GM21526 (cell line): Measurements from ENCODE around the gene OTOR.

ENCODE experiments used
- ATAC-seq: cut with Tn5 transposase; IDR thresholded peaks from one replicate; pipeline ENCODE4 v1.9.1; 2021; ENCODE audit warnings: moderate library complexity; ENCODE audit not compliant: unreplicated experiment, low FRiP score

The OTOR gene, protein sequence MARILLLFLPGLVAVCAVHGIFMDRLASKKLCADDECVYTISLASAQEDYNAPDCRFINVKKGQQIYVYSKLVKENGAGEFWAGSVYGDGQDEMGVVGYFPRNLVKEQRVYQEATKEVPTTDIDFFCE

GRCh38 chr20:16748308-16748900 is at the start of gene OTOR:
Gene OTOR (plus strand): TSS chr20:16748358. CDS start chr20:16748402, 44 bp downstream.
- ATAC-seq, result no peak

DNA sequence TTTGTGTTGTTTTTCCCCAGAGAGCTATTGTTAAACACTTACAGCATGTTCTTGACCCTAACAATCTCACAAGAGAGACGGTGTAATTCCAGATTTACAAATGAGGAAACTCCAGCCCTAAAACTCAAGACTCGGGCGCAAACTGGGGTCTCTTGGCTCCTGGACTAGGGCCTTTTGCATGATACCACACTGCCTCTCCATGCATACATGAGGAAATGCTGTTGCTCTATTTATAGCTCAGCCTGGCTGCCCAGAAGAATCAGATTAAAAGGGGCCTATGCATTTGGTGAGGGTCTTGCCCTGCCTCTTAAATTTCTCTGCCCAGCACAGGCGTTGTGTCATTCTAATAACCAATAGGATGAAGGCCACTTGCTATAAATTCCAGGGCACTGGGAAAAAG is 48.9 kb upstream of the OTOR start:
- ATAC-seq, result no peak

DNA sequence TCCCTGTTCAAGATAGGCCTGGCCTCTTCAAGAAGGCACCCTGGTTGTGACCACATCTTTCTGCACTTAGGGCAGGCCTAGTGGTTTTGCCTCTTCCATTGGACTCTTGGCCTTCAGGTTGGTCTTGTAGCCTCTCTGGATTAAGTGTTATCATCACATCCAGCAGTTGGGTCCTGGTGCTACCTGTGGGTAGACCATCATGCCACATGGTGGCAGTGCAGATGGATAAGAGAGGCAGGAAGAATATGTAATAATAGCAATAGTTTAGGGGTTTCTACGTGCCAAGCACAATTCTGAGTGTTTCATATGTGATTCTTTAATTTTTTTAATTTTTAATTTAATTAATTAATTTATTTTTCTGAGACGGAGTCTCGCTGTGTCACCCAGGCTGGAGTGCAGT is 46.9 kb upstream of the OTOR start:
- ATAC-seq, result no peak

- no peak for ATAC-seq
These were observed 44.6 kb upstream of the OTOR start for GRCh38 chr20:16703570-16703969.

DNA sequence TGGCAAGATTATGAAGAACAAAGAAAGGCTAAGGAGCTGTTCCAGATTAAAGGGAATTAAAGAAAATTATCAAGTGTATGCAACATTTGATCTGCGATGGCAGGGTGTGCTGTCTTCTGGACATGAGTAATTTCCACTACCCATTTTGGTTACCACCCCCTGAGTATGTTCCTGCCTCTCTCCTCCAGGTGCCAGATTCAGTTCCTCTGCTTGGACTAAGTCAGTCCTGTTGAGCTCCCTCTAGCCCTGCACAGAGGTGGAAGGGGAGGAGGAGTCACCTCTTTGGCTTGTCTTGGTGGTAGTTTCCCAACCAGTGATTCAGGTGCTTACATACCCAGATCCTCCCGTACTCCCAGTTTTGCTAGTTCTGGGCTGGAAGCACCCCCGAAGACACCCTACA is 40.5 kb upstream of the OTOR start:
- peak; percentile 71 for ATAC-seq

DNA sequence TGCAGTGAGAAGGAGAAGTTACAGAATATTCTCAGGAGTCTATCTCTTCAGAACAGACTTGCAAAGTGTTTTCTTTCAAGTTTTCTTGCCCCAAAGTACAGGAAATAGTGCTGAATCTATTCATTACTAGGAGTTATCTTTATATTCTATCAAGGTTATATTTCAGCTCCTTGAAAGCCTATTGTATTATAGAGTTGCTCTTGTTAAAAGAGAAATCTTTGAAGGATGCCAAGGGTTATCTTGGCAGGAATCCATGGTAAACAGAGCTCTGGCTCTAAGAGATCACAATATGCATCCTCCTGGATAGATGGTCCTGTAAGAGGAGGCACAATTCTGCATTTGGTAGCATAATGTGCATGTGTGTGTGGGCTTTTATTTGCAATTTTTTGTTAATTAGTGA is 39.6 kb upstream of the OTOR start:
- no peak for ATAC-seq

DNA sequence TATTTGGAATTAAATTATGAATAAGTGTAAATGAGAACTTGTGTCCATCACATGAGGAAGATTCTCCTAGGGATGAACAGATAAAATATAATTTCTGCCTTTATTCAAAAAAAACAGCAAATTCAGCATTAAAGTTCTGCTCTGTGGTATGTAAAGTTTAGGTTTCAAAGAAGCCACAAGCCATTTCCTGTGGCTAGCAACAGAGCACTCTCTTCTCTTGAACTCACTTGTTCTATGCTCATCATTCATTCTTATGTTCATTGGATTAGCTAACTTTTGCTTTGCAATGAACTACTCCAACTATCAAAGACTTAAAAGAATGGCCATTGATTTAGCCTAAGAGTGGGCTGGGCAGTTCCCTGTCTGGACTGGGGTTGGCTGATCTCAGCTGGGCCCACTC is 39.1 kb upstream of the OTOR start:
- peak; percentile 78 for ATAC-seq

DNA sequence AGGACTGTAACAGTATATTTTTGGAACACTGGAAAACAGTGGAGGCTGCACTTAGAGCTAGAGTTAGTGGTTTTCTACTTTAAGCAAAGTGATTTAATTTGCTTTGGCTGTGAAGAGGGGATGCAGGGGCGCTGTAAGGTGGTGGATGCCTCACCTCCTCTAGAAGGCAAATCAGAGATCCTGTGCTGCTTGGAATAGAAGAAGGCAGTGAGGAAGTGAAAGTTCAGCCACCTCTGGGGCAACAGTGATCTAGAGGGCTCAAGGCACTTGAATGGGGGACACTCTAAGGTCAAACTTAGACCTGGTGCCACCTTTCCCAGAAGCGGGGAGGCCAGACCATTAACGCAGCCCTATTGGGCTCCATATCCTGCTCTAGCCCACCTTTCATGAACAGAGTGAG is 37.4 kb upstream of the OTOR start:
- ATAC-seq, result peak; percentile 67

DNA sequence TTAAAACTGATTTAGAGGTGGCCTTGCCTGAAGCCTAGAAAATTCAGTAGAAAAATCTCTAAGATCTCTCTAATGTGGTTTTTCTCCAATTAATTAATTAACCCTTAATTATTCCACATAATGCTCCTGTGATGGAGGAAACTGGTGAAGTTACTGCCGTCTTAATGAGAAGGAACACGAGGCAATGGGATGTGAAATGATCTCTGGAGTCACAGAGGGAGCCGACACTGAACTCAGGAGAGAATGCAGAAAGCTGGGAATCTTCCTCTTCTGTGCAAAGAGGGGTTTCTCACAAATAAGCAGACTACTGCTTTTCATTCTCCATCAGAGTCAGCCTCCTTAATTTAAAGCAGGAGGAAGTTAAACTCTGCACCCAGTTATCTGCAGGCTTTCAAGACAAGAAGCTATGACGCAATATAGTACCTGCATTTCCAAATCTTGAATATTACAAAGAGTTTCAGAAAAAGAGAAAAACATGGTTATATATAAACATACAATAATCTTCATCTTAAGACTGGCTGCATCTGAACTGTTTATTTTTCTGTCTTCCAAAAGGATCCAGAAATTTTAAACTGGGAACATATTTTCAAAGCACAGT is 36.4 kb upstream of the OTOR start:
- ATAC-seq, result no peak

DNA sequence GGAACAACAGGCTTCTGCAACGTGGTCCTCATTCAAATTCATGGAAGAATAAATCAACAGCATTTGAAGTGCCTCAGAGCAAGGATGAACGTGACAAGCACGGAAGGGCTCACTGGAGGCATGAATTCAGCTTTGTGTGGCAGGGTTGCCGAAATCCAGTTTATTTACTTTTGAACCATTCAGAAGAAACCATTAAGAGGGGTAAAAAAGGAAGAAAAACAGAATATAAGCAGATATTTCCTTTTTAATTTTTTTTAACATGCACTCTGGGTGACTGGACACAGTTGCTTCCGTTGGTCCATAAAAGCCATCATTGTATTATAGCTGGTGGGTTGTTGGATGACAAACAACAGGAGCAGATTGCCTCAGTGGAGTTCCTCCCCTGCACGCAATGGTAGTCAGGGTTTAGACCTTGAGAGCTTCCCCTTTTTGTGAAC is 35.6 kb upstream of the OTOR start:
- ATAC-seq, result no peak

DNA sequence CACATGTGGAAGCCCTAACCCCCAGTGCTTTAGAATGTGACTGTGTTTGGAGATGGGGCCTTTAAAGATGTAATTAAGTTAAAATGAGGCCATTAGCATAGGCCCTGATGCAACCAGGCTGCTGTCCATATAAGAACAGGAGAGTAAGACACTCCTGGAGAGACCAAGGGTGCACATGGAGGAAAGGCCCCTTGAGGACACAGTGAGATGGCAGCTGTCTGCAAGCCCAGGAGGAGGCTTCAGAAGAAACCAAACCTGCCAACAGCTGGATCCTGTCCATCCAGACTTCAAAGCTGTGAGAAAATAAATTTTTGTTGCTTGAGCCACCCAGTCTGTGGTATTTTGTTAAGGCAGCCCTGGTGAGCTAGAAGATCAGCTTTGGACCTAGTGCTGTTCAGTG is 35.1 kb upstream of the OTOR start:
- no peak for ATAC-seq

DNA sequence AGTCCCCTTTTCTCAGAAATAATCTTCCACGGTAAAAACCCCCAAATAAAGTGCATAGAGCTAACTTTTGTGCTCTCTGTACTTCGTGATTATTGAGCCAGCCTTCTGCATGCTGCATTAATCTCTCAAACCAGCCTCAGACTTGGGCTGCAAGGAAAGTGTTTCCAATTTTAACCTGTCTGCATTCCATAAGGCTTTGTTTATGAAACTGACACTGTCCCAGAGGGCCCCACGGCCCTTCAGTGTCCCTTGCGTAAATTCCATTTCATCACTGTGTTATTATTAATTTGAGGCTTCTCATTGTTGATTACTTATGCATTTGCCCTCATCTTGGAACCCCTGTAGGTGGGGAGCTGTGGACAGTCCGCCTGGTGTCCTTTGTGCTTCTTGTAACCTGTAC is 33.9 kb upstream of the OTOR start:
- ATAC-seq, result no peak

GRCh38 chr20:16714751-16715150 is 33.4 kb upstream of the OTOR start:
- ATAC-seq, result no peak

- ATAC-seq, result no peak
These were observed 28.7 kb upstream of the OTOR start for GRCh38 chr20:16719421-16719820.

- ATAC-seq, result no peak
These were observed 19.1 kb upstream of the OTOR start for GRCh38 chr20:16729080-16729479.

GRCh38 chr20:16729565-16730460 is 18.3 kb upstream of the OTOR start, which contains the start of gene SNRPB2:
Gene SNRPB2 (plus strand): TSS chr20:16730026. CDS start chr20:16731703, 1,677 bp downstream.
- peak; percentile 98 for ATAC-seq

- ATAC-seq, result no peak
These were observed 15.5 kb upstream of the OTOR start for GRCh38 chr20:16732506-16733152.

DNA sequence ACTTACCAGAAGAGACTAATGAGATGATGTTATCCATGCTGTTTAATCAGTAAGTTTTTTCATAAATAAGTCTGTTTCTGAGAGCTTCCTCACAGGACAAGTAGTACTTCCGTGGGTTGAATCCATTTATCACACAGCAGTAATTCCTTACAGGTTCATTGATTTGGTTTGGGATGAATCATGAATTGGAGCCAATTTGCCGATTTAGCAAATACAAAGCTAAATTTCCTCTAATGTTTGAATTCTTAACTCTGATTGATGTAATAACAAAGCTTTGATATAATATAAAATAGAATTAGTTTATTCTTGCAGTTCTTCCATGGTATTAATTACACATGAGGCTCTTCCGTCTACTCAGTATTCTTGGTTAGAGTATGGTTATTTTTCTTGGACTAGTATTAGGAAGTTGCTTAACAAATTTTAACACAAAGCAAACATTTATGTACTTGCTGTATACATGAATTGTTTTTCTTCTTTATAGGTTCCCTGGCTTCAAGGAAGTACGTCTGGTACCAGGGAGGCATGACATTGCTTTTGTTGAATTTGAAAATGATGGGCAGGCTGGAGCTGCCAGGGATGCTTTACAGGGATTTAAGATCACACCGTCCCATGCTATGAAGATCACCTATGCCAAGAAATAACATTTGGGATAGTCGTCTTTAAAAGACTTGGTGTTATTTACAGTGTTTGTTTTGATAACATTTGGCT is 7.6 kb upstream of the OTOR start:
- no peak for ATAC-seq

- ATAC-seq, result no peak
These were observed 3.9 kb upstream of the OTOR start for GRCh38 chr20:16744178-16744807.

GRCh38 chr20:16745204-16745603 is 3.0 kb upstream of the OTOR start:
- ATAC-seq, result no peak
